ENCODE results near the gene UXT.
A peak's percentile ranks its signal among the peaks of the same experiment; 100 is the strongest.

UXT gene

GRCh38 chrX:47650164-47651042, 8.6 kb downstream of the UXT start, which contains the start of gene ELK1:
TSS of gene ELK1 (minus strand) at chrX:47650563. CDS start at chrX:47641441, 9,122 bp downstream.
- FAIRE-seq (peak; percentile 23), DNase-seq (ENCODE audit: insufficient read length, low spot score) (peak; percentile 83)

- FAIRE-seq (no peak), DNase-seq (ENCODE audit: insufficient read length, low spot score) (no peak)
Observed at GRCh38 chrX:47649781-47650163, 9.2 kb downstream of the UXT start.

GRCh38 chrX:47649271-47649670, 9.7 kb downstream of the UXT start:
- DNase-seq (ENCODE audit: insufficient read length, low spot score) (no peak), FAIRE-seq (no peak)

- FAIRE-seq = no peak
Observed at GRCh38 chrX:47648376-47648775, 10.6 kb downstream of the UXT start.

GRCh38 chrX:47646636-47647035, 12.3 kb downstream of the UXT start:
- FAIRE-seq (no peak), DNase-seq (ENCODE audit: insufficient read length, low spot score) (no peak)

More at GRCh38 chrX:47648376-47648775, 10.6 kb downstream of the UXT start:
- DNase-seq (ENCODE audit: insufficient read length, low spot score) = no peak

GRCh38 chrX:47645530-47645929, 13.4 kb downstream of the UXT start:
- no peak for DNase-seq (ENCODE audit: insufficient read length, low spot score)
- no peak for FAIRE-seq

- FAIRE-seq = no peak
- no peak for DNase-seq (ENCODE audit: insufficient read length, low spot score)
Observed at GRCh38 chrX:47644557-47645091, 14.4 kb downstream of the UXT start.

GRCh38 chrX:47643926-47644325, 15.1 kb downstream of the UXT start:
- DNase-seq (ENCODE audit: insufficient read length, low spot score) (no peak), FAIRE-seq (no peak)

GRCh38 chrX:47638816-47639215, 20.2 kb downstream of the UXT start:
- FAIRE-seq (no peak), DNase-seq (ENCODE audit: insufficient read length, low spot score) (no peak)

GRCh38 chrX:47637546-47638195, 21.3 kb downstream of the UXT start:
- DNase-seq (ENCODE audit: insufficient read length, low spot score) (no peak), FAIRE-seq (no peak)

GRCh38 chrX:47634871-47635575, 24.0 kb downstream of the UXT start:
- FAIRE-seq (no peak), DNase-seq (ENCODE audit: insufficient read length, low spot score) (no peak)

- no peak for FAIRE-seq
- DNase-seq (ENCODE audit: insufficient read length, low spot score) = no peak
Observed at GRCh38 chrX:47633689-47634590, 25.0 kb downstream of the UXT start.

GRCh38 chrX:47632666-47633065, 26.3 kb downstream of the UXT start:
- no peak for FAIRE-seq

GRCh38 chrX:47631676-47632075, 27.3 kb downstream of the UXT start:
- FAIRE-seq (no peak), DNase-seq (ENCODE audit: insufficient read length, low spot score) (no peak)

More at GRCh38 chrX:47632666-47633065, 26.3 kb downstream of the UXT start:
- DNase-seq (ENCODE audit: insufficient read length, low spot score) = no peak

- DNase-seq (ENCODE audit: insufficient read length, low spot score) (no peak), FAIRE-seq (no peak)
Observed at GRCh38 chrX:47629419-47630200, 29.4 kb downstream of the UXT start, which contains the start of gene CFP. TSS of gene CFP (minus strand) at chrX:47629930. CDS start at chrX:47629844, 86 bp downstream.

GRCh38 chrX:47628982-47629381, 30.0 kb downstream of the UXT start:
- no peak for DNase-seq (ENCODE audit: insufficient read length, low spot score)
- FAIRE-seq = no peak

- FAIRE-seq = no peak
Observed at GRCh38 chrX:47625365-47625764, 33.6 kb downstream of the UXT start.

GRCh38 chrX:47623540-47624027, 35.4 kb downstream of the UXT start:
- FAIRE-seq = no peak

More at GRCh38 chrX:47625365-47625764, 33.6 kb downstream of the UXT start:
- DNase-seq (ENCODE audit: insufficient read length, low spot score) = no peak

GRCh38 chrX:47621851-47622250, 37.1 kb downstream of the UXT start:
- FAIRE-seq (no peak), DNase-seq (ENCODE audit: insufficient read length, low spot score) (no peak)

More at GRCh38 chrX:47623540-47624027, 35.4 kb downstream of the UXT start:
- DNase-seq (ENCODE audit: insufficient read length, low spot score) = peak; percentile 78
